ENCODE data around the gene MPEG1.

Gene MPEG1

GRCh38 chr11:59200423-59200746 is 12.3 kb downstream of the MPEG1 start:
- Histone ChIP-seq H4K20me1 (peaks cover 0 to 79% (median 0%) of the 10 kb centered on the region in 11 experiments; a peak in 4 of 22 replicates), H3K4me2 (peak overlapping the region; percentile 59 to 87 (median 64)), H3K9ac (no peak overlapping the region), H3K4me1 (peaks cover 43 to 68% (median 52%) of the 10 kb centered on the region in 10 experiments), H3K4me3 (no peak overlapping the region), H3K9me3 (replicated peaks in 1 of 11) (peaks cover 0 to 14% (median 8%) of the 10 kb centered on the region in 11 experiments; a peak in 13 of 22 replicates), H3K36me3 (peaks cover 0 to 68% (median 24%) of the 10 kb centered on the region in 11 experiments; a peak in 15 of 22 replicates), H3K27me3 (peaks cover 0 to 29% (median 0%) of the 10 kb centered on the region in 11 experiments; a peak in 3 of 22 replicates), H3K27ac (peak overlapping the region in 7 of 11 experiments; percentile 2 to 46 (median 21); a peak in 7 of 22 replicates)
- no peak for TF ChIP-seq Cebpa-rat (IDR thresholded peaks at IDR 0.05)

- Histone ChIP-seq H3K27me3 (peaks cover 0 to 29% (median 0%) of the 10 kb centered on the region in 11 experiments; a peak in 3 of 22 replicates), H3K36me3 (peaks cover 0 to 68% (median 22%) of the 10 kb centered on the region in 11 experiments; a peak in 14 of 22 replicates), H3K27ac (peak overlapping the region in 9 of 11 experiments; percentile 12 to 50 (median 37); a peak in 9 of 22 replicates), H3K4me2 (peak overlapping the region; percentile 59 to 87 (median 64)), H3K4me1 (peaks cover 41 to 62% (median 52%) of the 10 kb centered on the region in 10 experiments), H3K4me3 (no peak overlapping the region), H3K9ac (no peak overlapping the region), H4K20me1 (peaks cover 0 to 73% (median 0%) of the 10 kb centered on the region in 11 experiments; a peak in 4 of 22 replicates), H3K9me3 (replicated peaks in 1 of 11) (peaks cover 0 to 14% (median 8%) of the 10 kb centered on the region in 11 experiments; a peak in 13 of 22 replicates)
- no peak for TF ChIP-seq Cebpa-rat (IDR thresholded peaks at IDR 0.05)
These were observed 12.9 kb downstream of the MPEG1 start for GRCh38 chr11:59199546-59200422.

GRCh38 chr11:59198726-59199125 is 14.0 kb downstream of the MPEG1 start:
- H3K4me1 ChIP-seq: peaks cover 39 to 55% (median 50%) of the 10 kb centered on the region in 10 experiments
- no peak for TF ChIP-seq Cebpa-rat (IDR thresholded peaks at IDR 0.05)
- H3K9me3 ChIP-seq (replicated peaks in 1 of 11): peaks cover 0 to 14% (median 8%) of the 10 kb centered on the region in 11 experiments; a peak in 13 of 22 replicates
- peak overlapping the region; percentile 47 to 78 (median 64); a peak in 20 of 22 replicates for H3K4me2 ChIP-seq
- H3K4me3 ChIP-seq: no peak overlapping the region
- H4K20me1 ChIP-seq: peaks cover 0 to 70% (median 0%) of the 10 kb centered on the region in 11 experiments; a peak in 3 of 22 replicates
- no peak overlapping the region for H3K27ac ChIP-seq
- peaks cover 0 to 31% (median 0%) of the 10 kb centered on the region in 11 experiments; a peak in 3 of 22 replicates for H3K27me3 ChIP-seq
- peaks cover 0 to 68% (median 20%) of the 10 kb centered on the region in 11 experiments; a peak in 15 of 22 replicates for H3K36me3 ChIP-seq
- H3K9ac ChIP-seq: no peak overlapping the region

GRCh38 chr11:59197991-59198390 is 14.7 kb downstream of the MPEG1 start:
- Histone ChIP-seq H3K27me3 (peaks cover 0 to 35% (median 0%) of the 10 kb centered on the region in 11 experiments; a peak in 3 of 22 replicates), H3K4me3 (no peak overlapping the region), H3K27ac (0 out of 22 replicates have a peak overlapping the region, but pooled peaks of 1 of the 11 experiments have one; percentile 19), H3K9me3 (replicated peaks in 1 of 11) (peaks cover 0 to 14% (median 8%) of the 10 kb centered on the region in 11 experiments; a peak in 13 of 22 replicates), H4K20me1 (peaks cover 0 to 67% (median 0%) of the 10 kb centered on the region in 11 experiments; a peak in 3 of 22 replicates), H3K4me1 (peaks cover 39 to 55% (median 50%) of the 10 kb centered on the region in 10 experiments), H3K4me2 (peak overlapping the region; percentile 47 to 78 (median 64)), H3K36me3 (peaks cover 0 to 68% (median 20%) of the 10 kb centered on the region in 11 experiments; a peak in 15 of 22 replicates), H3K9ac (no peak overlapping the region)
- TF ChIP-seq Cebpa-rat (IDR thresholded peaks at IDR 0.05): no peak

GRCh38 chr11:59196777-59197176 is 15.9 kb downstream of the MPEG1 start:
- Histone ChIP-seq H3K4me1 (peaks cover 39 to 54% (median 50%) of the 10 kb centered on the region in 10 experiments), H3K9me3 (replicated peaks in 1 of 11) (peaks cover 0 to 14% (median 8%) of the 10 kb centered on the region in 11 experiments; a peak in 13 of 22 replicates), H3K36me3 (peaks cover 0 to 68% (median 32%) of the 10 kb centered on the region in 11 experiments; a peak in 15 of 22 replicates)

GRCh38 chr11:59195586-59195985 is 17.1 kb downstream of the MPEG1 start:
- no peak overlapping the region for H3K9ac ChIP-seq
- peaks cover 29 to 43% (median 39%) of the 10 kb centered on the region in 10 experiments for H3K4me1 ChIP-seq
- H3K36me3 ChIP-seq: peaks cover 0 to 73% (median 32%) of the 10 kb centered on the region in 11 experiments; a peak in 15 of 22 replicates
- H4K20me1 ChIP-seq: peaks cover 0 to 43% (median 0%) of the 10 kb centered on the region in 11 experiments; a peak in 3 of 22 replicates
- H3K4me2 ChIP-seq: no peak overlapping the region
- peaks cover 0 to 35% (median 0%) of the 10 kb centered on the region in 11 experiments; a peak in 3 of 22 replicates for H3K27me3 ChIP-seq
- no peak overlapping the region for H3K4me3 ChIP-seq
- H3K9me3 ChIP-seq (replicated peaks in 1 of 11): peaks cover 0 to 14% (median 8%) of the 10 kb centered on the region in 11 experiments; a peak in 13 of 22 replicates
- H3K27ac ChIP-seq: no peak overlapping the region
- no peak for TF ChIP-seq Cebpa-rat (IDR thresholded peaks at IDR 0.05)

More at GRCh38 chr11:59196777-59197176, 15.9 kb downstream of the MPEG1 start:
- no peak overlapping the region for H3K4me3 ChIP-seq
- TF ChIP-seq Cebpa-rat (IDR thresholded peaks at IDR 0.05): 0 out of 22 replicates have a peak, but pooled peaks of 2 of the 11 experiments have one; percentile 24 to 36
- peaks cover 0 to 55% (median 0%) of the 10 kb centered on the region in 11 experiments; a peak in 3 of 22 replicates for H4K20me1 ChIP-seq
- peak overlapping the region in 4 of 11 experiments; percentile 63 to 76 (median 68); a peak in 5 of 22 replicates for H3K4me2 ChIP-seq
- peaks cover 0 to 35% (median 0%) of the 10 kb centered on the region in 11 experiments; a peak in 3 of 22 replicates for H3K27me3 ChIP-seq
- no peak overlapping the region for H3K9ac ChIP-seq
- H3K27ac ChIP-seq: no peak overlapping the region

GRCh38 chr11:59193587-59194130 is 19.1 kb downstream of the MPEG1 start:
- no peak for TF ChIP-seq Cebpa-rat (IDR thresholded peaks at IDR 0.05)
- H3K9ac ChIP-seq: no peak overlapping the region
- H3K36me3 ChIP-seq: peaks cover 0 to 89% (median 41%) of the 10 kb centered on the region in 11 experiments; a peak in 15 of 22 replicates
- H3K9me3 ChIP-seq (replicated peaks in 1 of 11): peaks cover 0 to 14% (median 8%) of the 10 kb centered on the region in 11 experiments; a peak in 13 of 22 replicates
- H4K20me1 ChIP-seq: peaks cover 0 to 31% (median 0%) of the 10 kb centered on the region in 11 experiments; a peak in 3 of 22 replicates
- H3K27me3 ChIP-seq: peaks cover 0 to 26% (median 0%) of the 10 kb centered on the region in 11 experiments; a peak in 3 of 22 replicates
- H3K4me2 ChIP-seq: no peak overlapping the region
- no peak overlapping the region for H3K27ac ChIP-seq
- H3K4me1 ChIP-seq: peaks cover 21 to 32% (median 29%) of the 10 kb centered on the region in 10 experiments
- no peak overlapping the region for H3K4me3 ChIP-seq
